ENCODE results near the gene WBP4.

DNA sequence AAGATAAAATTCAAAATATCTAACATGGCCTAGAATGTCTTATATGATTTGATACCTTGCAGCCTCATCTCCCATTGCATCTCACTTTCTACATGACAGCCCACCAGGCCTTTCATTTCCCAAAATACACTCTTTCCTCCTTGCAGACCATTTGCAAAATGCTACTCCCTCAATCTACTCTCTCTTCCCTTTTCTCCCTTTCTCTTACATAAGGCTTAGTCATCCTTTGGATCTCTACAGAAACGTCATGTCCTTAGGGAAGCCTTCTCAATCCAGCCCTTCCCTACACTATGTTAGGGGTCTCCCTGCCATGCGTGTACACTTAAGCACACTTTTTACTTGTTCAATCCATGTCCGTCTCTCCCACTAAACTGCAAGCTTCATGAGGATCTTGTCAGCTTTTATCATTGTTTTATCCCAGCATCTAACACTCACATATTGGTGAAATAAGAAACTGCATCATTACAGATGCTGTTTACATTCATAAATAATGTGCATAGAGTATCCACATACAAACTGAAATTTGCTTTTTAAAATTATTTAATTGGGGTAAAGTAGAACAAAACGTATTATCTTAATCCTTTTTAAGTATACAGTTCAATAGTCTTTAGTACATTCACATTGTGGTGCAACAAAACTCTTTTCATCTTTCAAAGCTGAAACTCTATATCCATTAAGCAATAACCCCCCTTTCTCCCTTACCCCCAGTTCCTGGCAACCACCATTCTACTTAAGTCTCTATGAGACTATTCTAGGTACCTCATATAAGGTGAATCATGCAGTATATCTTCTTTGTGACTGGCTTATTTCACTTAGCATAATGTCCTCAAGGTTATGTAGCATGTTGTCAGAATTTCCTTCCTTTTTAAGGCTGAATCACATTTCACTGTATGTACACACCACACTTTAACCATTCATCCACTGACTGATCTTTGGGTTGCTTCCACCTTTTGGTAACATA lies 11.5 kb upstream of the WBP4 start:
- TF ChIP-seq POLR2A (IDR thresholded peaks at IDR 0.05; ENCODE audit: low read length) (no peak), GATA1 (IDR thresholded peaks at IDR 0.05; ENCODE audit: low read depth, low read length) (no peak)
